Panc1 (cell line): ENCODE data around the gene DBF4B.

Source experiments
- CTCF ChIP-seq: fragments of 450-650 bp; IDR thresholded peaks from 2 replicates; pipeline ENCODE4 v1.5.1; 2017; ENCODE audit warnings: mild to moderate bottlenecking
- POLR2AphosphoS5 ChIP-seq: IDR thresholded peaks from 2 replicates; pipeline ENCODE4 v1.6.1; 2012; ENCODE audit warnings: mild to moderate bottlenecking, low read depth, low read length, moderate library complexity
- SIN3A ChIP-seq: IDR thresholded peaks from 2 replicates; pipeline ENCODE4 v1.6.1; 2012; ENCODE audit warnings: low read depth, mild to moderate bottlenecking, low read length, moderate library complexity, borderline replicate concordance; ENCODE audit not compliant: insufficient read depth
- TCF7L2 ChIP-seq: IDR thresholded peaks from 2 replicates; pipeline ENCODE4 v1.6.1; 2011; ENCODE audit warnings: mild to moderate bottlenecking, low read depth, low read length, inconsistent platforms

- TF ChIP-seq CTCF: no peak
- no peak for TF ChIP-seq POLR2AphosphoS5
- no peak for TF ChIP-seq TCF7L2
- TF ChIP-seq SIN3A: no peak
Measured at GRCh38 chr17:44798356-44798755, 89.9 kb downstream of the DBF4B start.
